OCI-LY7 (cell line): Measurements from ENCODE around the gene TOP1. TPM values are rescaled to one million over a fixed set of nuclear protein-coding genes. Genes with fewer than 3 reads are reported as not detected.

Experiments used
- BruUV-seq: library from RNA; stranded (reverse); fragments of 400-500 nt; replicated peaks from 2 replicates; lab custom pipeline; 2021; lab: Mats Ljungman, UMichigan
- CTCF ChIA-PET: fragments of 300-600 bp; sonication (Branson Sonifier 250); formaldehyde crosslinking; loops from one replicate; lab custom pipeline; 2022; ENCODE audit warnings: antibody characterized with exemption; ENCODE audit not compliant: unreplicated experiment; lab: Charles Lee
- POLR2A ChIA-PET: fragments of 300-600 bp; sonication (Branson Sonifier 250); formaldehyde crosslinking; loops from one replicate; lab custom pipeline; 2022; ENCODE audit warnings: antibody characterized with exemption; lab: Charles Lee
- DNase-seq: peaks from one replicate; pipeline ENCODE4 v3.0.0-alpha.2; 2015; ENCODE audit warnings: low spot score
- H2AFZ ChIP-seq: fragments of 200-600 bp; sonication (generic), shearing (Covaris generic); 2 replicates; pipeline ENCODE4 v1.6.1; 2014; ENCODE audit warnings: mild to moderate bottlenecking, antibody characterized with exemption, low read length, moderate library complexity
- H3K27ac ChIP-seq: fragments of 200-600 bp; sonication (generic); 2 replicates; pipeline ENCODE4 v1.5.1; 2014; ENCODE audit warnings: mixed run types, low read depth, mild to moderate bottlenecking, moderate library complexity, low read length, inconsistent platforms; ENCODE audit not compliant: poor library complexity, severe bottlenecking
- H3K36me3 ChIP-seq: fragments of 200-600 bp; sonication (generic); 2 replicates; pipeline ENCODE4 v1.6.1; 2014; ENCODE audit warnings: mild to moderate bottlenecking, antibody characterized with exemption, low read length, moderate library complexity, mixed read lengths; ENCODE audit not compliant: insufficient read depth
- H3K4me1 ChIP-seq: fragments of 200-600 bp; sonication (generic); 2 replicates; pipeline ENCODE4 v1.5.1; 2014; ENCODE audit warnings: mild to moderate bottlenecking, low read length; ENCODE audit not compliant: insufficient read depth, poor library complexity, severe bottlenecking
- H3K4me2 ChIP-seq: fragments of 200-600 bp; sonication (generic); 2 replicates; pipeline ENCODE4 v1.6.1; 2014; ENCODE audit warnings: mild to moderate bottlenecking, low read length
- H3K4me3 ChIP-seq: fragments of 200-600 bp; sonication (generic); 2 replicates; pipeline ENCODE4 v1.5.1; 2014; ENCODE audit warnings: mild to moderate bottlenecking, low read depth, low read length; ENCODE audit not compliant: poor library complexity, severe bottlenecking
- H3K79me2 ChIP-seq: fragments of 200-600 bp; sonication (generic); 2 replicates; pipeline ENCODE4 v1.6.1; 2016; ENCODE audit warnings: low read depth, mild to moderate bottlenecking, low read length, moderate library complexity, mixed read lengths; ENCODE audit not compliant: insufficient read depth
- H3K9me2 ChIP-seq: fragments of 200-600 bp; sonication (generic); 2 replicates; pipeline ENCODE4 v1.6.1; 2016; ENCODE audit warnings: mild to moderate bottlenecking, low read length, mixed read lengths; ENCODE audit not compliant: insufficient read depth
- H3K9me3 ChIP-seq: fragments of 200-600 bp; sonication (generic); 2 replicates; pipeline ENCODE4 v1.6.1; 2014; ENCODE audit warnings: mild to moderate bottlenecking, mixed run types, low read length, mixed read lengths
- H4K20me1 ChIP-seq: fragments of 200-600 bp; sonication (generic); 2 replicates; pipeline ENCODE4 v1.6.1; 2014; ENCODE audit warnings: mild to moderate bottlenecking, antibody characterized with exemption, low read length, moderate library complexity, mixed read lengths; ENCODE audit not compliant: insufficient read depth
- CTCF ChIP-seq: fragments of 200-600 bp; sonication (generic); conservative IDR thresholded peaks from 2 replicates; pipeline ENCODE4 v1.5.1; 2014; ENCODE audit warnings: mild to moderate bottlenecking, antibody characterized with exemption, low read length, moderate library complexity, mixed read lengths
- EZH2phosphoT487 ChIP-seq: fragments of 200-600 bp; sonication (generic); IDR thresholded peaks from 2 replicates; pipeline ENCODE4 v1.6.1; 2018; ENCODE audit warnings: low read depth, borderline replicate concordance, mild to moderate bottlenecking, mixed run types, antibody characterized with exemption, low read length, moderate library complexity, mixed read lengths
- intact Hi-C: fragments of 100-400 bp; cut with micrococcal nuclease; formaldehyde crosslinking; loops from one replicate; pipeline ENCODE4 v1.10.0; 2022; ENCODE audit not compliant: unreplicated experiment
- total RNA-seq, 2 experiments: library from RNA; depleted of rRNA in 1 of 2; stranded (reverse); fragments of >200 nt in 1 of 2; shearing (Covaris generic) in 1 of 2; gene quantifications; 2 replicates each; pipeline ENCODE4 v1.2.3, GENCODE V29; 2014 to 2022

TOP1 gene
- total RNA-seq, 2 experiments from 2014 or later, result 44.6 to 200 TPM

- TF ChIP-seq EZH2phosphoT487, result no peak
- TF ChIP-seq CTCF, result no peak
- Histone ChIP-seq H3K36me3 (peaks cover 25% of the 10 kb centered on the region; the same call in 1 of the 2 replicates), H3K9me3 (peaks cover 36% of the 10 kb centered on the region; the same call in 1 of the 2 replicates), H3K4me1 (peaks cover 45% of the 10 kb centered on the region), H3K9me2 (no peaks in the 10 kb centered on the region), H3K79me2 (no peaks in the 10 kb centered on the region), H3K4me2 (peak overlapping the region; percentile 32; the same call in 1 of the 2 replicates), H3K4me3 (no peak overlapping the region), H2AFZ (no peak overlapping the region), H4K20me1 (no peaks in the 10 kb centered on the region), H3K27ac (no peak overlapping the region)
- POLR2A ChIA-PET, result interaction anchor here (0.6 to 5.2 kb wide), 5 partner anchors 11 to 158 kb away, joined by 3 to 68 read pairs (median 5); no protein-coding TSS in a partner anchor
- BruUV-seq, result no TSS peak
- no peak for DNase-seq
- intact Hi-C loops, result no loop called here
- CTCF ChIA-PET, result interaction anchor here (1.0 to 1.3 kb wide), 2 partner anchors 11 to 14 kb away, joined by 3 to 6 read pairs; no protein-coding TSS in a partner anchor
These were observed 48.4 kb upstream of the TOP1 start for GRCh38 chr20:40980106-40980827.

- ChIA-PET POLR2A (interaction anchor here (0.6 to 5.2 kb wide), 6 partner anchors 11 to 222 kb away, joined by 3 to 68 read pairs (median 4); no protein-coding TSS in a partner anchor), CTCF (interaction anchor here (1.3 kb wide), 1 partner anchor 10 kb away, joined by 6 read pairs; no protein-coding TSS in a partner anchor)
- intact Hi-C loops, result no loop called here
- H3K79me2 ChIP-seq, result no peaks in the 10 kb centered on the region
- H4K20me1 ChIP-seq, result no peaks in the 10 kb centered on the region
- H3K9me3 ChIP-seq, result peaks cover 37% of the 10 kb centered on the region; the same call in 1 of the 2 replicates
- H2AFZ ChIP-seq, result no peak overlapping the region
- H3K27ac ChIP-seq, result no peak overlapping the region
- TF ChIP-seq CTCF (no peak), EZH2phosphoT487 (no peak)
- H3K9me2 ChIP-seq, result no peaks in the 10 kb centered on the region
- no peak overlapping the region for H3K4me3 ChIP-seq
- peaks cover 51% of the 10 kb centered on the region for H3K4me1 ChIP-seq
- DNase-seq, result no peak
- H3K36me3 ChIP-seq, result peaks cover 27% of the 10 kb centered on the region; the same call in 1 of the 2 replicates
- no TSS peak for BruUV-seq
- peak overlapping the region; percentile 32; the same call in 1 of the 2 replicates for H3K4me2 ChIP-seq
These were observed 47.8 kb upstream of the TOP1 start for GRCh38 chr20:40980828-40981310.
